CD14-positive monocyte (primary cell): ENCODE results near the gene GNG4. TPM values are rescaled to one million over a fixed set of nuclear protein-coding genes. Genes with fewer than 3 reads are reported as not detected.
A peak's percentile ranks its signal among the peaks of the same experiment; 100 is the strongest.

Source experiments
- DNase-seq, 3 donors: peaks; one replicate each; pipeline ENCODE4 v3.0.0-alpha.2; 2011 to 2022
- H2AFZ ChIP-seq: 2 replicates; pipeline ENCODE4 v1.6.0; 2012; ENCODE audit warnings: mild to moderate bottlenecking, low read depth, low read length, inconsistent platforms; ENCODE audit not compliant: insufficient read depth, poor library complexity, severe bottlenecking
- H3K27ac ChIP-seq, 2 donors: 1 replicate in 1 of 2; 2 replicates in 1 of 2; pipeline ENCODE4 v1.5.1; 2012 to 2013; ENCODE audit warnings: low read length in 2 of 2, control low read depth in 1 of 2, inconsistent platforms in 1 of 2, low read depth in 1 of 2, mild to moderate bottlenecking in 1 of 2
- H3K27me3 ChIP-seq, 2 donors: one replicate each; pipeline versions ENCODE4 v1.6.0 to v1.6.1; 2011 to 2013; ENCODE audit warnings: low read length in 2 of 2; ENCODE audit not compliant: control insufficient read depth in 2 of 2, insufficient read depth in 2 of 2
- H3K36me3 ChIP-seq, 2 donors: replicated peaks in 1 of 2; 1 replicate in 1 of 2; 2 replicates in 1 of 2; pipeline versions ENCODE4 v1.5.1 to v1.6.1; 2012 to 2013; ENCODE audit warnings: low read length in 2 of 2, control low read depth in 1 of 2, inconsistent platforms in 1 of 2, mild to moderate bottlenecking in 1 of 2; ENCODE audit not compliant: insufficient read depth in 2 of 2, control insufficient read depth in 1 of 2
- H3K4me1 ChIP-seq, 2 donors: 1 replicate in 1 of 2; 2 replicates in 1 of 2; pipeline versions ENCODE4 v1.5.1 to v1.6.1; 2012 to 2013; ENCODE audit warnings: low read length in 2 of 2, control low read depth in 1 of 2, inconsistent platforms in 1 of 2, mild to moderate bottlenecking in 1 of 2, moderate library complexity in 1 of 2; ENCODE audit not compliant: insufficient read depth in 2 of 2, control insufficient read depth in 1 of 2
- H3K4me2 ChIP-seq: replicated peaks from 2 replicates; pipeline ENCODE3; 2012; ENCODE audit warnings: low read length, moderate library complexity, mild to moderate bottlenecking; ENCODE audit not compliant: poor library complexity, severe bottlenecking; ENCODE audit errors: extremely low read depth
- H3K4me3 ChIP-seq, 3 experiments: fragments of 200-600 bp in 1 of 3; sonication (generic) in 1 of 3; replicated peaks in 1 of 3; 1 replicate in 2 of 3; 2 replicates in 1 of 3; pipeline ENCODE4 v1.5.1; 2011 to 2013; ENCODE audit warnings: low read length in 3 of 3, mild to moderate bottlenecking in 3 of 3, control low read depth in 2 of 3, low read depth in 2 of 3, inconsistent platforms in 1 of 3, moderate library complexity in 1 of 3
- H3K79me2 ChIP-seq: 2 replicates; pipeline ENCODE4 v1.6.0; 2012; ENCODE audit warnings: mild to moderate bottlenecking, control low read depth, inconsistent platforms, low read length, moderate library complexity; ENCODE audit not compliant: insufficient read depth
- H3K9ac ChIP-seq: 2 replicates; pipeline ENCODE4 v1.6.0; 2017; ENCODE audit warnings: low read length, mild to moderate bottlenecking; ENCODE audit not compliant: insufficient read depth, poor library complexity, severe bottlenecking
- H3K9me3 ChIP-seq, 2 donors: replicated peaks in 1 of 2; 1 replicate in 1 of 2; 2 replicates in 1 of 2; pipeline versions ENCODE4 v1.5.1 to v1.6.1; 2012 to 2013; ENCODE audit warnings: low read length in 2 of 2, control low read depth in 1 of 2; ENCODE audit not compliant: control insufficient read depth in 1 of 2, insufficient read depth in 1 of 2
- H4K20me1 ChIP-seq: 2 replicates; pipeline ENCODE4 v1.6.0; 2012; ENCODE audit warnings: mild to moderate bottlenecking, low read length, control low read depth, moderate library complexity; ENCODE audit not compliant: insufficient read depth
- H3K27ac Mint-ChIP-seq, 7 donors: one replicate each; pipeline ENCODE4 v1.8.0; 2020; ENCODE audit warnings: mild to moderate bottlenecking in 7 of 7, mixed read lengths in 7 of 7, moderate library complexity in 6 of 7, inconsistent platforms in 2 of 7
- H3K27me3 Mint-ChIP-seq, 3 donors: one replicate each; pipeline ENCODE4 v1.8.0; 2021 to 2022; ENCODE audit warnings: low read depth in 3 of 3, mild to moderate bottlenecking in 3 of 3, mixed read lengths in 3 of 3, moderate library complexity in 3 of 3, inconsistent platforms in 1 of 3
- H3K36me3 Mint-ChIP-seq, 2 donors: one replicate each; pipeline ENCODE4 v1.8.0; 2020; ENCODE audit warnings: mixed read lengths in 2 of 2, inconsistent platforms in 1 of 2, mild to moderate bottlenecking in 1 of 2
- H3K4me1 Mint-ChIP-seq: one replicate; pipeline ENCODE4 v1.8.0; 2020; ENCODE audit warnings: mild to moderate bottlenecking, mixed read lengths
- H3K4me3 Mint-ChIP-seq, 2 donors: one replicate each; pipeline ENCODE4 v1.8.0; 2020; ENCODE audit warnings: mild to moderate bottlenecking in 2 of 2, mixed read lengths in 2 of 2, moderate library complexity in 1 of 2
- H3K9me3 Mint-ChIP-seq, 7 donors: one replicate each; pipeline ENCODE4 v1.8.0; 2020 to 2022; ENCODE audit warnings: mixed read lengths in 7 of 7, mild to moderate bottlenecking in 6 of 7, moderate library complexity in 6 of 7, inconsistent platforms in 2 of 7
- WGBS: methylation state at CpG from one replicate; pipeline ENCODE4 v1.1.5; 2013; ENCODE audit warnings: missing lambda C conversion rate; ENCODE audit not compliant: insufficient coverage; 5-methylcytosine and 5-hydroxymethylcytosine counted together
- intact Hi-C, 2 donors: fragments of 100-400 bp; cut with micrococcal nuclease; formaldehyde crosslinking; loops; one replicate each; pipeline versions ENCODE4 v1.15.0 to v1.15.1; 2023
- polyA minus RNA-seq: library from RNA; depleted of rRNA, polyadenylated mRNA; stranded (reverse); fragments of >200 nt; gene quantifications from 2 replicates; pipeline ENCODE4 v1.2.3, GENCODE V29; 2012
- polyA plus RNA-seq, 3 donors: library from polyadenylated mRNA; depleted of rRNA in 1 of 3; unstranded in 2 of 3; stranded (reverse) in 1 of 3; fragments of 300-500 nt in 2 of 3; fragments of >200 nt in 1 of 3; fragmentation: Illumina TruSeq in 2 of 3; gene quantifications; 1 replicate in 2 of 3; 2 replicates in 1 of 3; pipeline ENCODE4 v1.2.3, GENCODE V29; 2012 to 2021
- total RNA-seq, 12 experiments: library from RNA in 1 of 12; stranded (reverse) in 1 of 12; fragments of 120-200 nt in 1 of 12; gene quantifications; one replicate each; pipeline ENCODE4 v1.2.4 and lab custom pipeline; 2013 to 2026; ENCODE audit warnings: mixed read lengths in 6 of 12, inconsistent platforms in 1 of 12
- TF ChIP-seq, protein P1 (sequence below): fragments of 200-600 bp; IDR thresholded peaks from one replicate; pipeline ENCODE4 v1.8.0; 2022; ENCODE audit warnings: antibody characterized with exemption, mild to moderate bottlenecking

Gene GNG4
- total RNA-seq (2013) = 0.04 TPM
- polyA plus RNA-seq = not detected
- polyA minus RNA-seq = not detected in 2 replicates
- 0.07 to 28.5 (median 1.1) reads per million in 11 experiments for total RNA-seq (lab: John Stamatoyannopoulos, UW)

DNA sequence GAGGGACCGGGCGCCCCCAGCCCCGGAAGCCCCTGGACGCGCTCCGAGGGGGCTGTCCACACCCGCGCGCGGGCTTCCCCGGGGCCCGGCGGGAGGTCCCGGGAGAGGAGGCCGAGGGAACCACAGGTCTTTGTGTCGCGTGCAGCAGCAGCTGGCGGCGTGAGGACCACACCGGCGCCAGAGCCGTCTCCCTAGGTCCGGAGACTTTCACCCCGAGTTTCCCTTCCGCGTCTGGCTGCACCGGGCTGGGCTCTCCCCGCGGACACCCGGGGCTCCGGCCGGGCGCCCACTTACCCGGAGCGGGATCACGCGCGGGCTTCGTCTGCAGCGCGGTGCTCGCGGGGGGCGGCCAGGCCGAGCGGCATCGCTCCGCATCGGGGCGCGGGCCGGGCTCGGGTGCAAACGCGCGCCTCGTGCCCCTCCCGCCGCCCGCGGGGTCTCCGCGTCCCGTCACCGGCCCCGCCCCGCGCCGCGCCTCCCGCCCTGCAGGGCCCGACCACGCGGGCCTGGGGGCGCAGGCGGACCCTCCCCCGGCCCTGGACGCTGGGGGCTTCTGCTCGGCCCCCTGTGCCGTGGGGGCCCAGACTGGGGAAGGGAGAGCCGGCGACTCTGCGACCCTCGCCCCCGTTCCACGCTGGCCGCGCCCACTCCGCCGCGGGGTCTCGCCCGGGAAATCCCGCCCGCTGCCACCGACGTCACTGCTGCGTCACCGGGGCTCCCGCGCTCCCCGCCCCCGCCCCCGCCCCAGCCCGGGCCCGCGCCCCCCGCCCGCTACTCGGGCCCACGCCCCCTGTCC, at the start of gene GNG4:
Gene GNG4, minus strand, starts transcription at position 417 of the 796 bp plus-strand sequence. CDS start 65,946 bp downstream, outside the sequence.
- Histone ChIP-seq H3K9ac (peak within 1 kb of the TSS; percentile 15), H4K20me1 (no peaks in the 10 kb centered on the region), H3K36me3 (no peaks in the 10 kb centered on the region), H3K79me2 (no peaks in the 10 kb centered on the region), H3K4me3 (peak within 1 kb of the TSS in 2 of 3 experiments; percentile 36 to 70), H3K4me1 (peaks cover 22 to 23% of the 10 kb centered on the region in 2 donors), H3K4me2 (peak within 1 kb of the TSS; percentile 76), H3K9me3 (peaks cover 0 to 26% of the 10 kb centered on the region in 2 donors), H3K27me3 (peaks cover 57 to 84% of the 10 kb centered on the region in 2 donors), H3K27ac (no peak within 1 kb of the TSS), H2AFZ (peak within 1 kb of the TSS; percentile 46)
- intact Hi-C loops = loop anchor here (10.0 kb wide), 2 partner anchors 125 to 135 kb away; no protein-coding TSS in a partner anchor
- peak within 1 kb of the TSS in 4 of 7 donors; percentile 32 to 83 (median 52) for H3K27ac Mint-ChIP-seq
- peaks cover 77 to 86% (median 85%) of the 10 kb centered on the region in 3 donors for H3K27me3 Mint-ChIP-seq
- peak within 1 kb of the TSS; percentile 83 to 97 for H3K4me3 Mint-ChIP-seq
- peaks cover 0 to 24% (median 11%) of the 10 kb centered on the region in 7 donors for H3K9me3 Mint-ChIP-seq
- under 1% methylated on average over 90 of the region's 111 CpGs for WGBS
- H3K4me1 Mint-ChIP-seq = peaks cover 19% of the 10 kb centered on the region
- TF ChIP-seq, protein P1, sequence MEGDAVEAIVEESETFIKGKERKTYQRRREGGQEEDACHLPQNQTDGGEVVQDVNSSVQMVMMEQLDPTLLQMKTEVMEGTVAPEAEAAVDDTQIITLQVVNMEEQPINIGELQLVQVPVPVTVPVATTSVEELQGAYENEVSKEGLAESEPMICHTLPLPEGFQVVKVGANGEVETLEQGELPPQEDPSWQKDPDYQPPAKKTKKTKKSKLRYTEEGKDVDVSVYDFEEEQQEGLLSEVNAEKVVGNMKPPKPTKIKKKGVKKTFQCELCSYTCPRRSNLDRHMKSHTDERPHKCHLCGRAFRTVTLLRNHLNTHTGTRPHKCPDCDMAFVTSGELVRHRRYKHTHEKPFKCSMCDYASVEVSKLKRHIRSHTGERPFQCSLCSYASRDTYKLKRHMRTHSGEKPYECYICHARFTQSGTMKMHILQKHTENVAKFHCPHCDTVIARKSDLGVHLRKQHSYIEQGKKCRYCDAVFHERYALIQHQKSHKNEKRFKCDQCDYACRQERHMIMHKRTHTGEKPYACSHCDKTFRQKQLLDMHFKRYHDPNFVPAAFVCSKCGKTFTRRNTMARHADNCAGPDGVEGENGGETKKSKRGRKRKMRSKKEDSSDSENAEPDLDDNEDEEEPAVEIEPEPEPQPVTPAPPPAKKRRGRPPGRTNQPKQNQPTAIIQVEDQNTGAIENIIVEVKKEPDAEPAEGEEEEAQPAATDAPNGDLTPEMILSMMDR = no peak
- peak; percentile 10 to 52 (median 32) for DNase-seq
- peaks cover 9 to 13% of the 10 kb centered on the region in 2 donors for H3K36me3 Mint-ChIP-seq

DNA sequence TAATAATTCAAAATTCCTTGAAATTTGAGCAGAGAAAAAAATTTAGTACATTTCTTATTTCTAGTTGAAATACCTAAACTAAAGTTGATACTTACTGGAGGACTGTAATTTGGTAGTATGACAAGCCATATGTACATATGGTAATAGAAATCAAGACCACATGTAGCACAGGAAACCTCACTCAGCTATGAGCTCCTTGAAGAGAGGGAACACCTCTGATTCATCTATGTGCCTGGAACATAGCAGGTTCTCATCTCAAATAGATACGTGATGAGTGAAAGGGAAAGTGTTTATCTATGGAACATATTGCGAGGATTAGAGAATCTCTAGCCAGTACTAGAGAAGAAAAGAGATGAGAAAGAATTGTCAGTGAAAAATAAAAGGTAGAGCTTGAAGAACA, 47.9 kb upstream of the GNG4 start:
- Mint-ChIP-seq H3K27ac (peak overlapping the region in 5 of 7 donors; percentile 15 to 47 (median 23)), H3K27me3 (peaks cover 0 to 3% (median 0%) of the 10 kb centered on the region in 3 donors), H3K4me1 (no peaks in the 10 kb centered on the region), H3K4me3 (no peak overlapping the region), H3K9me3 (no peaks in the 10 kb centered on the region), H3K36me3 (peaks cover 83 to 96% of the 10 kb centered on the region in 2 donors)
- peaks cover 26% of the 10 kb centered on the region for H3K79me2 ChIP-seq
- H3K4me1 ChIP-seq = no peaks in the 10 kb centered on the region
- H4K20me1 ChIP-seq = peaks cover 97% of the 10 kb centered on the region
- no peak for DNase-seq
- no peak overlapping the region for H2AFZ ChIP-seq
- H3K9me3 ChIP-seq = no peaks in the 10 kb centered on the region
- no peaks in the 10 kb centered on the region for H3K27me3 ChIP-seq
- H3K4me3 ChIP-seq = no peak overlapping the region
- H3K4me2 ChIP-seq = no peak overlapping the region
- H3K27ac ChIP-seq = no peak overlapping the region
- intact Hi-C loops = loop anchor here (10.0 kb wide), 2 partner anchors 57 to 877 kb away; no protein-coding TSS in a partner anchor
- no peak overlapping the region for H3K9ac ChIP-seq
- TF ChIP-seq, protein P1 = no peak
- 100% methylated on average over 2 of the region's 2 CpGs for WGBS
- H3K36me3 ChIP-seq = peaks cover 95 to 100% of the 10 kb centered on the region in 2 donors
